WTC11 (cell line): ENCODE measurements around the gene TMEM94. TPM values are rescaled to one million over a fixed set of nuclear protein-coding genes. Genes with fewer than 3 reads are reported as not detected.

ENCODE experiments used
- ATAC-seq: fragments of 200-7000 bp; cut with Tn5 transposase; 2 replicates; pipeline ENCODE4 v1.10.0; 2021; ENCODE audit warnings: mild to moderate bottlenecking, moderate library complexity
- CTCF ChIA-PET: fragments of 300-600 bp; sonication (Branson Sonifier 250); formaldehyde crosslinking; loops from one replicate; lab custom pipeline; 2021; ENCODE audit warnings: antibody characterized with exemption; lab: Charles Lee
- POLR2A ChIA-PET: fragments of 350-600 bp; sonication (Branson Sonifier 250); formaldehyde crosslinking; loops from one replicate; lab custom pipeline; 2021; ENCODE audit warnings: antibody characterized with exemption; lab: Charles Lee
- DNase-seq: peaks from one replicate; pipeline ENCODE4 v3.0.0; 2021; ENCODE audit warnings: low spot score
- H3K27ac Mint-ChIP-seq: 2 replicates; pipeline ENCODE4 v1.8.0; 2021; ENCODE audit warnings: mixed read lengths
- H3K27me3 Mint-ChIP-seq: 2 replicates; pipeline ENCODE4 v1.8.0; 2021; ENCODE audit warnings: low read depth, mild to moderate bottlenecking, moderate library complexity, mixed read lengths
- H3K36me3 Mint-ChIP-seq: 2 replicates; pipeline ENCODE4 v1.8.0; 2021; ENCODE audit warnings: mixed read lengths
- H3K4me1 Mint-ChIP-seq: 2 replicates; pipeline ENCODE4 v1.8.0; 2022; ENCODE audit warnings: mixed read lengths
- H3K4me3 Mint-ChIP-seq: 2 replicates; pipeline ENCODE4 v1.8.0; 2021; ENCODE audit warnings: mild to moderate bottlenecking, moderate library complexity, mixed read lengths
- H3K9me3 Mint-ChIP-seq: 2 replicates; pipeline ENCODE4 v1.8.0; 2021; ENCODE audit warnings: mixed read lengths
- ARID4B ChIP-seq: sonication (generic); formaldehyde crosslinking; IDR thresholded peaks from 2 replicates; pipeline ENCODE4 v1.8.0; 2023; ENCODE audit warnings: missing genetic modification reagents, mild to moderate bottlenecking, borderline replicate concordance
- CREB1 ChIP-seq: sonication (generic); formaldehyde crosslinking; IDR thresholded peaks from 2 replicates; pipeline ENCODE4 v1.8.0; 2023; ENCODE audit warnings: mild to moderate bottlenecking, missing genetic modification reagents
- IRF2 ChIP-seq: sonication (generic); formaldehyde crosslinking; IDR thresholded peaks from 2 replicates; pipeline ENCODE4 v1.8.0; 2022; ENCODE audit warnings: low read depth, missing genetic modification reagents, borderline replicate concordance
- MLX ChIP-seq: sonication (generic); formaldehyde crosslinking; IDR thresholded peaks from 2 replicates; pipeline ENCODE4 v1.8.1; 2023; ENCODE audit warnings: mild to moderate bottlenecking, missing genetic modification reagents, moderate library complexity
- RORB ChIP-seq: fragments of 250-450 bp; sonication (Bioruptor Pico); IDR thresholded peaks from 2 replicates; pipeline ENCODE4 v1.9.0; 2021; ENCODE audit warnings: mild to moderate bottlenecking
- STAT6 ChIP-seq: sonication (generic); formaldehyde crosslinking; conservative IDR thresholded peaks from 2 replicates; pipeline ENCODE4 v1.8.1; 2023; ENCODE audit warnings: mild to moderate bottlenecking, low read depth, missing genetic modification reagents, moderate library complexity
- ZNF232 ChIP-seq: sonication (generic); formaldehyde crosslinking; IDR thresholded peaks from 2 replicates; pipeline ENCODE4 v1.8.0; 2022; ENCODE audit warnings: mild to moderate bottlenecking, missing genetic modification reagents
- ZNF281 ChIP-seq: sonication (generic); formaldehyde crosslinking; IDR thresholded peaks from 2 replicates; pipeline ENCODE4 v1.8.0; 2023; ENCODE audit warnings: mild to moderate bottlenecking, missing genetic modification reagents
- ZNF423 ChIP-seq: fragments of 250-450 bp; sonication (Bioruptor Pico); IDR thresholded peaks from 2 replicates; pipeline ENCODE4 v2.1.2; 2022; ENCODE audit warnings: mild to moderate bottlenecking, moderate library complexity
- ZNF671 ChIP-seq: fragments of 250-450 bp; sonication (Bioruptor Pico); IDR thresholded peaks from 2 replicates; pipeline ENCODE4 v1.8.0; 2021; ENCODE audit warnings: mild to moderate bottlenecking
- total RNA-seq: library from RNA; stranded (reverse); gene quantifications from 3 replicates; pipeline ENCODE4 v1.2.3, GENCODE V29; 2021
- TF ChIP-seq, protein P1 (sequence below): sonication (generic); formaldehyde crosslinking; IDR thresholded peaks from 2 replicates; pipeline ENCODE4 v1.8.0; 2022; ENCODE audit warnings: mild to moderate bottlenecking, missing genetic modification reagents
- TF ChIP-seq, protein P2 (sequence below): sonication (generic); formaldehyde crosslinking; IDR thresholded peaks from 2 replicates; pipeline ENCODE4 v1.8.0; 2022; ENCODE audit warnings: mild to moderate bottlenecking, missing genetic modification reagents
- TF ChIP-seq, protein P3 (sequence below): sonication (generic); formaldehyde crosslinking; IDR thresholded peaks from 2 replicates; pipeline ENCODE4 v1.8.1; 2023; ENCODE audit warnings: mild to moderate bottlenecking, moderate library complexity, missing genetic modification reagents

The TMEM94 gene
- total RNA-seq, 1 experiment from 2014 or later, result 76.9 TPM

- no peak for ATAC-seq
- CTCF ChIA-PET, result interaction anchor here (0.7 to 3.1 kb wide), 7 partner anchors 9 to 209 kb away, joined by 3 to 9 read pairs (median 3); partner anchors contain the start of genes LLGL2, MIF4GD and TSEN54
Measured at GRCh38 chr17:75480281-75480680, 23.8 kb downstream of the TMEM94 start.

DNA sequence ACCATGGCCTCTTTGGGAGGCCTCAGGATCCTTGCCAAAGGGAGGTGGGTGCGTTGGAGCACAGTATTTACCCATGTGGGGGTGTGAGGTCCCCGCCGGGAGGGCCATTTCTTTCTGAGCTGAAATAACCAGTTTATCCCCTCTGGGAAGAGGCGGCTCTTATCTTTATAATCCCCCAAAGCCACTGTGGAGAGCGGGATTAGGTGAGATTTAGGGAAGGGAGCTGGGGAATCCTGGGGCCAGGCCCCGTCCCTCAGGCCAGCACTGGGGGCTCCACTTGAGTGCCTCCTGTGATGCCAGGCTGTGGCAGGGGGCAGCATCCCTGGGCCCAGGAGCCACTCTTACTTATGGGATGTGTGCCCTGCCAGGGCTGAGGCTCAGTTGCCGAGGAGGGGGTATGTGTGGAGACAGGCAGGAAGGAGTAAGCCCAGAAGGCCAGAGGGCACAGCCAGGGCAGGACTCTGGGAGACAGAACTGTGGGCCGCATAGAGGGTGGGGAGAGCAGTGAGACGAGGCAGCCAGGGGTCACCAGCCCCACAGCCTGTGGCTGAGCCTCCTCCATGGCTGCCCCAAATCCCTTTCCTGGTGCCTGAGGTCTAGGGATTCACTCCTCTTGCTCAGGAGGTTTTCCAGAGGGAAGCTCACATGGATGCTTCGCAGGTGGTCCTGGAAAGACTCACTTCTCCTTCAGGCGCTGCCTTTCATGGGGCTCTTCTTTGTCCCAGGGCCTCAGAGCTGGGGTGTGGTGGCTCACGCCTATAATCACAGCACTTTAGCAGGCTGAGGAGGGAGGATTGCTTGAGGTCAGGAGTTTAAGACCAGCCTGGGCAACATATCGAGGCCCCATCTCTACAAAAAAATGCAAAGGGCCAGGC is 25.0 kb downstream of the TMEM94 start:
- Mint-ChIP-seq H3K36me3 (no peaks in the 10 kb centered on the region), H3K27me3 (no peaks in the 10 kb centered on the region), H3K4me1 (peaks cover 7% of the 10 kb centered on the region), H3K9me3 (no peaks in the 10 kb centered on the region), H3K4me3 (no peak overlapping the region), H3K27ac (no peak overlapping the region)
- ATAC-seq (no peak), DNase-seq (no peak)
- ChIA-PET CTCF (interaction anchor here (1.4 to 3.1 kb wide), 6 partner anchors 24 to 367 kb away, joined by 3 to 9 read pairs (median 6); partner anchors contain the start of genes MIF4GD and TSEN54), POLR2A (interaction anchor here (1.1 kb wide), 2 partner anchors 34 to 220 kb away, joined by 3 read pairs; partner anchors contain the start of genes GGA3 and MRPS7)
- TF ChIP-seq ZNF423 (CRISPR knock-in tag) (no peak), STAT6 (CRISPR knock-in tag) (no peak), IRF2 (no peak), RORB (no peak), ZNF232 (no peak), ARID4B (CRISPR knock-in tag) (no peak), ZNF671 (CRISPR knock-in tag) (no peak), CREB1 (CRISPR knock-in tag) (no peak), MLX (CRISPR knock-in tag) (no peak)
- TF ChIP-seq, protein P1, sequence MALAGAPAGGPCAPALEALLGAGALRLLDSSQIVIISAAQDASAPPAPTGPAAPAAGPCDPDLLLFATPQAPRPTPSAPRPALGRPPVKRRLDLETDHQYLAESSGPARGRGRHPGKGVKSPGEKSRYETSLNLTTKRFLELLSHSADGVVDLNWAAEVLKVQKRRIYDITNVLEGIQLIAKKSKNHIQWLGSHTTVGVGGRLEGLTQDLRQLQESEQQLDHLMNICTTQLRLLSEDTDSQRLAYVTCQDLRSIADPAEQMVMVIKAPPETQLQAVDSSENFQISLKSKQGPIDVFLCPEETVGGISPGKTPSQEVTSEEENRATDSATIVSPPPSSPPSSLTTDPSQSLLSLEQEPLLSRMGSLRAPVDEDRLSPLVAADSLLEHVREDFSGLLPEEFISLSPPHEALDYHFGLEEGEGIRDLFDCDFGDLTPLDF, result no peak
- TF ChIP-seq, protein P2, sequence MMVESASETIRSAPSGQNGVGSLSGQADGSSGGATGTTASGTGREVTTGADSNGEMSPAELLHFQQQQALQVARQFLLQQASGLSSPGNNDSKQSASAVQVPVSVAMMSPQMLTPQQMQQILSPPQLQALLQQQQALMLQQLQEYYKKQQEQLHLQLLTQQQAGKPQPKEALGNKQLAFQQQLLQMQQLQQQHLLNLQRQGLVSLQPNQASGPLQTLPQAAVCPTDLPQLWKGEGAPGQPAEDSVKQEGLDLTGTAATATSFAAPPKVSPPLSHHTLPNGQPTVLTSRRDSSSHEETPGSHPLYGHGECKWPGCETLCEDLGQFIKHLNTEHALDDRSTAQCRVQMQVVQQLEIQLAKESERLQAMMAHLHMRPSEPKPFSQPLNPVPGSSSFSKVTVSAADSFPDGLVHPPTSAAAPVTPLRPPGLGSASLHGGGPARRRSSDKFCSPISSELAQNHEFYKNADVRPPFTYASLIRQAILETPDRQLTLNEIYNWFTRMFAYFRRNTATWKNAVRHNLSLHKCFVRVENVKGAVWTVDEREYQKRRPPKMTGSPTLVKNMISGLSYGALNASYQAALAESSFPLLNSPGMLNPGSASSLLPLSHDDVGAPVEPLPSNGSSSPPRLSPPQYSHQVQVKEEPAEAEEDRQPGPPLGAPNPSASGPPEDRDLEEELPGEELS (CRISPR knock-in tag), result no peak
- TF ChIP-seq, protein P3, sequence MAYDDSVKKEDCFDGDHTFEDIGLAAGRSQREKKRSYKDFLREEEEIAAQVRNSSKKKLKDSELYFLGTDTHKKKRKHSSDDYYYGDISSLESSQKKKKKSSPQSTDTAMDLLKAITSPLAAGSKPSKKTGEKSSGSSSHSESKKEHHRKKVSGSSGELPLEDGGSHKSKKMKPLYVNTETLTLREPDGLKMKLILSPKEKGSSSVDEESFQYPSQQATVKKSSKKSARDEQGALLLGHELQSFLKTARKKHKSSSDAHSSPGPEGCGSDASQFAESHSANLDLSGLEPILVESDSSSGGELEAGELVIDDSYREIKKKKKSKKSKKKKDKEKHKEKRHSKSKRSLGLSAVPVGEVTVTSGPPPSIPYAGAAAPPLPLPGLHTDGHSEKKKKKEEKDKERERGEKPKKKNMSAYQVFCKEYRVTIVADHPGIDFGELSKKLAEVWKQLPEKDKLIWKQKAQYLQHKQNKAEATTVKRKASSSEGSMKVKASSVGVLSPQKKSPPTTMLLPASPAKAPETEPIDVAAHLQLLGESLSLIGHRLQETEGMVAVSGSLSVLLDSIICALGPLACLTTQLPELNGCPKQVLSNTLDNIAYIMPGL (CRISPR knock-in tag), result no peak

More at GRCh38 chr17:75480281-75480680, 23.8 kb downstream of the TMEM94 start:
- TF ChIP-seq ZNF281, result no peak
- no peaks in the 10 kb centered on the region for H3K9me3 Mint-ChIP-seq
- no peak overlapping the region for H3K27ac Mint-ChIP-seq
- POLR2A ChIA-PET, result no interaction called here
- H3K4me3 Mint-ChIP-seq, result no peak overlapping the region
- no peak for DNase-seq
- H3K27me3 Mint-ChIP-seq, result no peaks in the 10 kb centered on the region
- no peaks in the 10 kb centered on the region for H3K36me3 Mint-ChIP-seq
- H3K4me1 Mint-ChIP-seq, result peaks cover 7% of the 10 kb centered on the region
